Liver (tissue), 9 donors: ENCODE measurements around the gene LRRC51. TPM values are rescaled to one million over a fixed set of nuclear protein-coding genes. Genes with fewer than 3 reads are reported as not detected.

Source experiments
- DNase-seq: peaks from one replicate; pipeline ENCODE4 v3.0.0-alpha.2; 2017; ENCODE audit warnings: low spot score
- H3K27ac ChIP-seq, 2 donors: one replicate each; pipeline ENCODE4 v1.7.0; 2013; ENCODE audit warnings: inconsistent platforms in 2 of 2, low read length in 2 of 2, control low read depth in 1 of 2, low read depth in 1 of 2, mild to moderate bottlenecking in 1 of 2
- H3K27me3 ChIP-seq, 4 donors: one replicate each; pipeline versions ENCODE4 v1.6.1 to v1.7.0; 2013; ENCODE audit warnings: low read length in 3 of 4, inconsistent platforms in 1 of 4, mild to moderate bottlenecking in 1 of 4, moderate library complexity in 1 of 4; ENCODE audit not compliant: control insufficient read depth in 4 of 4, insufficient read depth in 4 of 4
- H3K36me3 ChIP-seq, 4 donors: one replicate each; pipeline versions ENCODE4 v1.6.1 to v1.7.0; 2013; ENCODE audit warnings: low read length in 3 of 4, mild to moderate bottlenecking in 3 of 4, low read depth in 1 of 4, moderate library complexity in 1 of 4; ENCODE audit not compliant: control insufficient read depth in 4 of 4, insufficient read depth in 3 of 4
- H3K4me1 ChIP-seq, 4 donors: one replicate each; pipeline versions ENCODE4 v1.6.1 to v1.7.0; 2013; ENCODE audit warnings: low read length in 3 of 4, mild to moderate bottlenecking in 3 of 4, moderate library complexity in 1 of 4; ENCODE audit not compliant: control insufficient read depth in 4 of 4, insufficient read depth in 4 of 4
- H3K4me3 ChIP-seq, 3 donors: one replicate each; pipeline versions ENCODE4 v1.6.1 to v1.7.0; 2013; ENCODE audit warnings: low read length in 3 of 3, control low read depth in 1 of 3, low read depth in 1 of 3, mild to moderate bottlenecking in 1 of 3
- H3K9ac ChIP-seq, 2 donors: one replicate each; pipeline ENCODE4 v1.7.0; 2013; ENCODE audit warnings: low read length in 2 of 2, mild to moderate bottlenecking in 2 of 2, moderate library complexity in 2 of 2, control low read depth in 1 of 2, low read depth in 1 of 2
- H3K9me3 ChIP-seq, 4 donors: one replicate each; pipeline versions ENCODE4 v1.6.1 to v1.7.0; 2013; ENCODE audit warnings: low read length in 3 of 4; ENCODE audit not compliant: control insufficient read depth in 4 of 4
- EGR1 ChIP-seq, 2 donors: IDR thresholded peaks; 2 replicates each; pipeline ENCODE4 v1.6.1; 2016 to 2018; ENCODE audit warnings: antibody characterized with exemption in 2 of 2, low read depth in 2 of 2
- FOXA1 ChIP-seq: IDR thresholded peaks from 2 replicates; pipeline ENCODE4 v1.6.1; 2016; ENCODE audit warnings: antibody characterized with exemption
- GABPA ChIP-seq, 2 donors: IDR thresholded peaks in 1 of 2; conservative IDR thresholded peaks in 1 of 2; 2 replicates each; pipeline ENCODE4 v1.6.1; 2016; ENCODE audit warnings: antibody characterized with exemption in 2 of 2, mild to moderate bottlenecking in 1 of 2, moderate library complexity in 1 of 2
- HNF4A ChIP-seq, 2 donors: conservative IDR thresholded peaks; 2 replicates each; pipeline ENCODE4 v1.6.1; 2016; ENCODE audit warnings: antibody characterized with exemption in 2 of 2, mild to moderate bottlenecking in 2 of 2
- HNF4G ChIP-seq: IDR thresholded peaks from 2 replicates; pipeline ENCODE4 v1.6.1; 2016; ENCODE audit warnings: antibody characterized with exemption
- JUND ChIP-seq, 2 donors: IDR thresholded peaks; 2 replicates each; pipeline ENCODE4 v1.6.1; 2016; ENCODE audit warnings: antibody characterized with exemption in 2 of 2
- RAD21 ChIP-seq, 2 donors: IDR thresholded peaks; 2 replicates each; pipeline ENCODE4 v1.6.1; 2016; ENCODE audit warnings: antibody characterized with exemption in 2 of 2, mild to moderate bottlenecking in 2 of 2
- RXRA ChIP-seq, 2 donors: IDR thresholded peaks; 2 replicates each; pipeline ENCODE4 v1.6.1; 2017 to 2018; ENCODE audit warnings: antibody characterized with exemption in 2 of 2, mild to moderate bottlenecking in 1 of 2
- SP1 ChIP-seq: IDR thresholded peaks from 2 replicates; pipeline ENCODE4 v1.6.1; 2018; ENCODE audit warnings: antibody characterized with exemption, mild to moderate bottlenecking
- TAF1 ChIP-seq: conservative IDR thresholded peaks from 2 replicates; pipeline ENCODE4 v1.6.1; 2016; ENCODE audit warnings: antibody characterized with exemption, mild to moderate bottlenecking
- WGBS: extraction: QIAGEN DNeasy Blood & Tissue Kit; methylation state at CpG from one replicate; pipeline ENCODE4 v1.1.7; 2013; 5-methylcytosine and 5-hydroxymethylcytosine counted together
- polyA plus RNA-seq, 2 donors: library from polyadenylated mRNA; stranded (reverse) in 1 of 2; unstranded in 1 of 2; fragments of 200-250 nt in 1 of 2; fragments of >200 nt in 1 of 2; fragmentation: Nextera tagmentation in 1 of 2; extraction: Ambion mirVana in 1 of 2; gene quantifications; one replicate each; pipeline versions ENCODE4 v1.2.1 to v1.2.3, GENCODE V29; 2013 to 2015
- total RNA-seq, 2 donors: library from RNA; depleted of rRNA; stranded (reverse); fragments of >200 nt; gene quantifications; one replicate each; pipeline ENCODE4 v1.2.3, GENCODE V29; 2014
- TF ChIP-seq, protein P1 (sequence below): IDR thresholded peaks from 2 replicates; pipeline ENCODE4 v1.6.1; 2016; ENCODE audit warnings: antibody characterized with exemption
- TF ChIP-seq, protein P2 (sequence below): IDR thresholded peaks from 2 replicates; pipeline ENCODE4 v1.6.1; 2016; ENCODE audit warnings: antibody characterized with exemption
- TF ChIP-seq, protein P3 (sequence below): IDR thresholded peaks from 2 replicates; pipeline ENCODE4 v1.6.1; 2016; ENCODE audit warnings: antibody characterized with exemption
- TF ChIP-seq, protein P4 (sequence below): IDR thresholded peaks from 2 replicates; pipeline ENCODE4 v1.6.1; 2016; ENCODE audit warnings: antibody characterized with exemption, mild to moderate bottlenecking
- TF ChIP-seq, protein P5 (sequence below): fragments of 150-350 bp; IDR thresholded peaks from 2 replicates; pipeline ENCODE4 v1.5.1; 2017; ENCODE audit warnings: improper control_type of control experiment, low read depth, low read length; ENCODE audit not compliant: missing input control
- donor health status: healthy.
- donor health status: healthy.
- donor health status: healthy.
- donor health status: healthy.
- donor health status: healthy.

Gene LRRC51
- total and polyA plus RNA-seq, 4 donors: 1.9 to 3.7 (median 3.2) TPM

DNA sequence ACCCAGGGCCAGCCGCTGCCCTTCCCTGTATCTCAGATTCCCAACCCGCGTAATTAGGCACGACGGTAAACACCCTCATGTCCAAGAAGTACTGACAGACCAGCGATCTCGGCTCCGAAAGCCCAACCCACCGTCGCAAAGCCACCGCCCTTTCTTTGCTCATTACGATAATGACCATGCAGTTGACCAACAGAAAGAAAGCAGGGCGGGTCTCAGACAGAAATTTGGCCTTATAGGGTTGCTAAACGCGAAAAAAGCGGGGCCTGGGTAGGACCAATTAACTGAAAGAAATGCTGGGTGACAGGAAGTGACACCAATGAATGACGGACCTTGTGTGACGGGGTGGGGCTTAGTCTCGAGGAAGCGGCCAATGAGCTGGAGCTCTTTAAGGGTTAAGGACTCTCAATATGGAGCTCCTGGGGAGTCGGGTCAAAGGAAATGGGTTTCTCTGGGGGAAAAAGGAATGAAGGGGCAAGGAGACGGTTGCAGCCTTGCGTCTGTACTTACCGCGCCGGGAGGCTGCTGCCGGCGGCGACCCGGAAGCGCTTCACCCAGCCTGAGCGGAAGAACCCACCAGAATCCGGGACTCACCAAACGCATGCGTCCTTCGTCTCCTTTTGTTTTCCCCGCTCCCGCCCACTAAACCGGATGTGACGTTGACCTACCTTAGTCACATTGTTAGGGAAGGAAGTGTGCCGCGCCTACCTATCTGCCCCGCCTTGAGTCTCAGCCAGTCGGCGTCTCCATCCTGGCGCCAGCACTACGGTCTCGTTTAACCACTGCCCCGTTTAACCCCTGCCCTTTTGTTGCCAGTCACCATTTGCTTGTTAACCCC, 31.7 kb downstream of the LRRC51 start, which contains the start of gene ANAPC15 (continued):
- TF ChIP-seq, protein P1, sequence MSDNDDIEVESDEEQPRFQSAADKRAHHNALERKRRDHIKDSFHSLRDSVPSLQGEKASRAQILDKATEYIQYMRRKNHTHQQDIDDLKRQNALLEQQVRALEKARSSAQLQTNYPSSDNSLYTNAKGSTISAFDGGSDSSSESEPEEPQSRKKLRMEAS: peak; percentile 87
- TF ChIP-seq RAD21 (IDR thresholded peaks at IDR 0.05): peak; percentile 36 to 38
- TF ChIP-seq HNF4A (conservative IDR thresholded peaks at IDR 0.05): peak; percentile 10 to 53
- TF ChIP-seq RXRA (IDR thresholded peaks at IDR 0.05): peak; percentile 16 to 71
- TF ChIP-seq JUND (IDR thresholded peaks at IDR 0.05): peak; percentile 15 to 48
- TF ChIP-seq, protein P2, sequence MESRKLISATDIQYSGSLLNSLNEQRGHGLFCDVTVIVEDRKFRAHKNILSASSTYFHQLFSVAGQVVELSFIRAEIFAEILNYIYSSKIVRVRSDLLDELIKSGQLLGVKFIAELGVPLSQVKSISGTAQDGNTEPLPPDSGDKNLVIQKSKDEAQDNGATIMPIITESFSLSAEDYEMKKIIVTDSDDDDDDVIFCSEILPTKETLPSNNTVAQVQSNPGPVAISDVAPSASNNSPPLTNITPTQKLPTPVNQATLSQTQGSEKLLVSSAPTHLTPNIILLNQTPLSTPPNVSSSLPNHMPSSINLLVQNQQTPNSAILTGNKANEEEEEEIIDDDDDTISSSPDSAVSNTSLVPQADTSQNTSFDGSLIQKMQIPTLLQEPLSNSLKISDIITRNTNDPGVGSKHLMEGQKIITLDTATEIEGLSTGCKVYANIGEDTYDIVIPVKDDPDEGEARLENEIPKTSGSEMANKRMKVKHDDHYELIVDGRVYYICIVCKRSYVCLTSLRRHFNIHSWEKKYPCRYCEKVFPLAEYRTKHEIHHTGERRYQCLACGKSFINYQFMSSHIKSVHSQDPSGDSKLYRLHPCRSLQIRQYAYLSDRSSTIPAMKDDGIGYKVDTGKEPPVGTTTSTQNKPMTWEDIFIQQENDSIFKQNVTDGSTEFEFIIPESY: peak; percentile 72
- no peak for TF ChIP-seq HNF4G
- TF ChIP-seq GABPA (IDR thresholded peaks at IDR 0.05 in 1 of 2, conservative IDR thresholded peaks at IDR 0.05 in 1 of 2): peak; percentile 95 to 98
- TF ChIP-seq SP1: peak; percentile 91
- TF ChIP-seq FOXA1: peak; percentile 22

DNA sequence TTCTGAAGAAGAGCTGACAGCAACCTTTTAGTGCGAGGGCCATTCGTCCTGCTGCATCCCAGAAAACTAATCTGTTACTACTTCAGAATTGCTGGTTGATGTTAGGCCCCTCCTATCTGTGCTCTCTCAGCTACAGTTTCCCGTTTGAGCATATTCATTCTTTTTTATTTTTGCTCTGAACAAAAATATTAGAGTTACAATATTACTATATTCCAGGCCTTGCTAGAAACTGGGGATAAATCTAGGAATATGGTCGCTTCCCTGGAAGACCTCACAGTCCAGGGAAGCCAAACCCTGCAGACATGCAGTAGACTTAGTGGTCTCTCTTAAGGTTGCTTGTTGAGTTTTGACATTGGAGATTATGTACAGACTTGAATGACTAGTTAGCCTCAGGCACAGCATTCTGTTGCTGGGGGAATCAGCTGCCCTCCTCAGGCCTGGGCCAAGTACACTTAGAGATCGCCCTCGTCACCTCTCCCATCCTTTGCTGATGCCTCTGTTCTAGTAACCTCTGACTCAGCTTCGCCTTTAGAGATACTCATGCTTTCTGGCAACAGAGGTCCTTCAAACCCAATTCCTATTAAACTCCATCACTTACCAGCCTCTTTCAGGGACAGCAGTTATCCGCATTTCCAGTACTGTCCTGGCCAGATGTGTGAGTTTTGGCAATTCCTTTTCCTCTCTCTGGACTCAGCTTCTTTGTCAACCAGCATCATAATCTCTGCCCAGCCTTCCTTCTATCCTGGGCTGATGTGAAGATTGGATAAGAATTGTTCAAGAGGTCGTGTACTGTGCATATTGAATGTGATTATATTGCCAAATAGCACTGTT, 32.5 kb downstream of the LRRC51 start:
- peak overlapping the region in 1 of 2 donors; percentile 75 for H3K9ac ChIP-seq
- H3K36me3 ChIP-seq: no peaks in the 10 kb centered on the region
- H3K4me3 ChIP-seq: peak overlapping the region; percentile 46 to 81 (median 72)
- no peak for DNase-seq
- H3K9me3 ChIP-seq: no peaks in the 10 kb centered on the region
- peak overlapping the region; percentile 98 for H3K27ac ChIP-seq
- WGBS: 66% methylated on average over 9 of the region's 9 CpGs
- no peak for TF ChIP-seq HNF4G
- peak in 1 of 2 donors; percentile 41 for TF ChIP-seq RAD21 (IDR thresholded peaks at IDR 0.05)
- peak in 1 of 2 donors; percentile 1 for TF ChIP-seq RXRA (IDR thresholded peaks at IDR 0.05)
- peaks cover 0 to 12% (median 8%) of the 10 kb centered on the region in 4 donors for H3K4me1 ChIP-seq
- no peaks in the 10 kb centered on the region for H3K27me3 ChIP-seq

DNA sequence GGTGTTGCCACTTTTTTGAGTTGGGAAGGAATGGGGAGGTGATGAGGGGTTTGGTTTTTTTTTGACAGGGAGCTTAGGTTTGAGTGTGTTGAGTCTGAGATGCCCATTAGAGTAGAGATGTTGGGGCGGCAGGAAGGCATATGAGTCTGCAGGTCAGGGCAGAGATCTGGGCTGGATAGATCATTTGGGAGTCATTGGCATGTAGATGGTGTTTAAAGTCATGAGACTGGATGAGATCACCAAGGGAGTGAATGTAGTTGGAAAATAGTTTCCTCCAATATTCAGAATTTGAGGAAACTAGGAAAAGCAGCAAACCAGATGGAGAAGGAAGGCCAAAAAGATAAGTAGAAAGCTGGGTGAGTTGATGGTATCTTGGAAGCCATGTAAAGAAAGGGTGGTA, 33.9 kb downstream of the LRRC51 start:
- no peaks in the 10 kb centered on the region for H3K9me3 ChIP-seq
- 94% methylated on average over 1 of the region's 1 CpG for WGBS
- H3K9ac ChIP-seq: no peak overlapping the region
- no peak for DNase-seq
- no peaks in the 10 kb centered on the region for H3K27me3 ChIP-seq
- H3K27ac ChIP-seq: no peak overlapping the region
- no peaks in the 10 kb centered on the region for H3K36me3 ChIP-seq
- no peak overlapping the region for H3K4me3 ChIP-seq
- peaks cover 0 to 12% (median 8%) of the 10 kb centered on the region in 4 donors for H3K4me1 ChIP-seq
- TF ChIP-seq RXRA (IDR thresholded peaks at IDR 0.05): no peak
- TF ChIP-seq EGR1 (IDR thresholded peaks at IDR 0.05; ENCODE audit: low read depth in 2 of 2): no peak
- TF ChIP-seq, protein P1: no peak
- TF ChIP-seq HNF4A (conservative IDR thresholded peaks at IDR 0.05): no peak
- no peak for TF ChIP-seq HNF4G
- TF ChIP-seq, protein P3, sequence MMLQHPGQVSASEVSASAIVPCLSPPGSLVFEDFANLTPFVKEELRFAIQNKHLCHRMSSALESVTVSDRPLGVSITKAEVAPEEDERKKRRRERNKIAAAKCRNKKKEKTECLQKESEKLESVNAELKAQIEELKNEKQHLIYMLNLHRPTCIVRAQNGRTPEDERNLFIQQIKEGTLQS: no peak
- TF ChIP-seq, protein P4, sequence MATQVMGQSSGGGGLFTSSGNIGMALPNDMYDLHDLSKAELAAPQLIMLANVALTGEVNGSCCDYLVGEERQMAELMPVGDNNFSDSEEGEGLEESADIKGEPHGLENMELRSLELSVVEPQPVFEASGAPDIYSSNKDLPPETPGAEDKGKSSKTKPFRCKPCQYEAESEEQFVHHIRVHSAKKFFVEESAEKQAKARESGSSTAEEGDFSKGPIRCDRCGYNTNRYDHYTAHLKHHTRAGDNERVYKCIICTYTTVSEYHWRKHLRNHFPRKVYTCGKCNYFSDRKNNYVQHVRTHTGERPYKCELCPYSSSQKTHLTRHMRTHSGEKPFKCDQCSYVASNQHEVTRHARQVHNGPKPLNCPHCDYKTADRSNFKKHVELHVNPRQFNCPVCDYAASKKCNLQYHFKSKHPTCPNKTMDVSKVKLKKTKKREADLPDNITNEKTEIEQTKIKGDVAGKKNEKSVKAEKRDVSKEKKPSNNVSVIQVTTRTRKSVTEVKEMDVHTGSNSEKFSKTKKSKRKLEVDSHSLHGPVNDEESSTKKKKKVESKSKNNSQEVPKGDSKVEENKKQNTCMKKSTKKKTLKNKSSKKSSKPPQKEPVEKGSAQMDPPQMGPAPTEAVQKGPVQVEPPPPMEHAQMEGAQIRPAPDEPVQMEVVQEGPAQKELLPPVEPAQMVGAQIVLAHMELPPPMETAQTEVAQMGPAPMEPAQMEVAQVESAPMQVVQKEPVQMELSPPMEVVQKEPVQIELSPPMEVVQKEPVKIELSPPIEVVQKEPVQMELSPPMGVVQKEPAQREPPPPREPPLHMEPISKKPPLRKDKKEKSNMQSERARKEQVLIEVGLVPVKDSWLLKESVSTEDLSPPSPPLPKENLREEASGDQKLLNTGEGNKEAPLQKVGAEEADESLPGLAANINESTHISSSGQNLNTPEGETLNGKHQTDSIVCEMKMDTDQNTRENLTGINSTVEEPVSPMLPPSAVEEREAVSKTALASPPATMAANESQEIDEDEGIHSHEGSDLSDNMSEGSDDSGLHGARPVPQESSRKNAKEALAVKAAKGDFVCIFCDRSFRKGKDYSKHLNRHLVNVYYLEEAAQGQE: no peak
- TF ChIP-seq, protein P5, sequence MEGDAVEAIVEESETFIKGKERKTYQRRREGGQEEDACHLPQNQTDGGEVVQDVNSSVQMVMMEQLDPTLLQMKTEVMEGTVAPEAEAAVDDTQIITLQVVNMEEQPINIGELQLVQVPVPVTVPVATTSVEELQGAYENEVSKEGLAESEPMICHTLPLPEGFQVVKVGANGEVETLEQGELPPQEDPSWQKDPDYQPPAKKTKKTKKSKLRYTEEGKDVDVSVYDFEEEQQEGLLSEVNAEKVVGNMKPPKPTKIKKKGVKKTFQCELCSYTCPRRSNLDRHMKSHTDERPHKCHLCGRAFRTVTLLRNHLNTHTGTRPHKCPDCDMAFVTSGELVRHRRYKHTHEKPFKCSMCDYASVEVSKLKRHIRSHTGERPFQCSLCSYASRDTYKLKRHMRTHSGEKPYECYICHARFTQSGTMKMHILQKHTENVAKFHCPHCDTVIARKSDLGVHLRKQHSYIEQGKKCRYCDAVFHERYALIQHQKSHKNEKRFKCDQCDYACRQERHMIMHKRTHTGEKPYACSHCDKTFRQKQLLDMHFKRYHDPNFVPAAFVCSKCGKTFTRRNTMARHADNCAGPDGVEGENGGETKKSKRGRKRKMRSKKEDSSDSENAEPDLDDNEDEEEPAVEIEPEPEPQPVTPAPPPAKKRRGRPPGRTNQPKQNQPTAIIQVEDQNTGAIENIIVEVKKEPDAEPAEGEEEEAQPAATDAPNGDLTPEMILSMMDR: no peak
- TF ChIP-seq TAF1: no peak
- no peak for TF ChIP-seq RAD21 (IDR thresholded peaks at IDR 0.05)
- TF ChIP-seq SP1: no peak
- TF ChIP-seq GABPA (IDR thresholded peaks at IDR 0.05 in 1 of 2, conservative IDR thresholded peaks at IDR 0.05 in 1 of 2): no peak
- TF ChIP-seq, protein P2: no peak
- TF ChIP-seq JUND (IDR thresholded peaks at IDR 0.05): no peak
- TF ChIP-seq FOXA1: no peak
